PC-3 (cell line): ENCODE measurements around the gene SLC44A3.
"Not testable (repeated sequence)": the region's sequence is repeated elsewhere in the genome, so short reads cannot be mapped to it uniquely, and the experiment has no call there.

Experiments used
- EZH2 ChIP-seq: fragments of 300-600 bp; sonication (generic); IDR thresholded peaks from one replicate; pipeline ENCODE4 v1.6.1; 2017; ENCODE audit warnings: antibody characterized with exemption, mild to moderate bottlenecking, low read length; ENCODE audit not compliant: unreplicated experiment
- EZH2phosphoT487 ChIP-seq: fragments of 300-600 bp; sonication (generic); IDR thresholded peaks from 2 replicates; pipeline ENCODE4 v1.6.1; 2018; ENCODE audit warnings: mild to moderate bottlenecking, antibody characterized with exemption, low read length, borderline replicate concordance
- TF ChIP-seq, protein P1 (sequence below): fragments of 300-600 bp; sonication (generic); conservative IDR thresholded peaks from 2 replicates; pipeline ENCODE4 v1.5.1; 2017; ENCODE audit warnings: antibody characterized with exemption, low read depth, mild to moderate bottlenecking, low read length

DNA sequence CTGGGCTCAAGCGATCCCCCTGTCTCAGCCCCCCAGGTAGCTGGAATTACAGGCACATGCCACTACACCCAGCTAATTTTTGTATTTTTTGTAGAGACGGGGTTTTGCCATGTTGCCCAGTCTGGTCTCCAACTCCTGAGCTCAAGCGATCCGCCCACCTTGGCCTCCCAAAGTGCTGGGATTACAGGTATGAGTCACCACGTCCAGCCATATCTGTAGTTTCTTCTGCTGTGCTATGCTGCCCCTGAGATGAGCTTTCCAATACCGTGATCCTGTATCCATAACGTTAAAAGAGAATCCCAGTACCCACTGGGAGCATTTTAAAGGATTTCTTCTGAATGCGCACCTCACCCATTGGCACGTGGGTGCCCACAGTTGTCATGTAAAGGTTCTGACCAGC is 20.2 kb downstream of the SLC44A3 start:
- TF ChIP-seq, protein P1, sequence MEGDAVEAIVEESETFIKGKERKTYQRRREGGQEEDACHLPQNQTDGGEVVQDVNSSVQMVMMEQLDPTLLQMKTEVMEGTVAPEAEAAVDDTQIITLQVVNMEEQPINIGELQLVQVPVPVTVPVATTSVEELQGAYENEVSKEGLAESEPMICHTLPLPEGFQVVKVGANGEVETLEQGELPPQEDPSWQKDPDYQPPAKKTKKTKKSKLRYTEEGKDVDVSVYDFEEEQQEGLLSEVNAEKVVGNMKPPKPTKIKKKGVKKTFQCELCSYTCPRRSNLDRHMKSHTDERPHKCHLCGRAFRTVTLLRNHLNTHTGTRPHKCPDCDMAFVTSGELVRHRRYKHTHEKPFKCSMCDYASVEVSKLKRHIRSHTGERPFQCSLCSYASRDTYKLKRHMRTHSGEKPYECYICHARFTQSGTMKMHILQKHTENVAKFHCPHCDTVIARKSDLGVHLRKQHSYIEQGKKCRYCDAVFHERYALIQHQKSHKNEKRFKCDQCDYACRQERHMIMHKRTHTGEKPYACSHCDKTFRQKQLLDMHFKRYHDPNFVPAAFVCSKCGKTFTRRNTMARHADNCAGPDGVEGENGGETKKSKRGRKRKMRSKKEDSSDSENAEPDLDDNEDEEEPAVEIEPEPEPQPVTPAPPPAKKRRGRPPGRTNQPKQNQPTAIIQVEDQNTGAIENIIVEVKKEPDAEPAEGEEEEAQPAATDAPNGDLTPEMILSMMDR, result not testable (repeated sequence)
- not testable (repeated sequence) for TF ChIP-seq EZH2phosphoT487, EZH2
